OCI-LY1 (cell line): ENCODE measurements around the gene TENM4.

Experiments
- CTCF ChIP-seq: fragments of 200-600 bp; sonication (generic), shearing (Covaris generic); IDR thresholded peaks from 2 replicates; pipeline ENCODE4 v1.5.1; 2017; ENCODE audit warnings: mild to moderate bottlenecking, antibody characterized with exemption, low read length, moderate library complexity, mixed read lengths
- EZH2 ChIP-seq: fragments of 200-600 bp; sonication (generic), shearing (Covaris generic); IDR thresholded peaks from 2 replicates; pipeline ENCODE4 v1.8.0; 2017; ENCODE audit warnings: borderline replicate concordance, mixed run types, mild to moderate bottlenecking, antibody characterized with exemption, low read length, moderate library complexity, mixed read lengths

GRCh38 chr11:79082280-79082679 lies 358.6 kb downstream of the TENM4 start:
- TF ChIP-seq CTCF (no peak), EZH2 (no peak)
